ENCODE results near the gene DBI. TPM values are rescaled to one million over a fixed set of nuclear protein-coding genes. Genes with fewer than 3 reads are reported as not detected.
A peak's percentile ranks its signal among the peaks of the same experiment; 100 is the strongest.

The DBI gene
- total RNA-seq, 1 donor from 2014 or later: 75.3 TPM

DNA sequence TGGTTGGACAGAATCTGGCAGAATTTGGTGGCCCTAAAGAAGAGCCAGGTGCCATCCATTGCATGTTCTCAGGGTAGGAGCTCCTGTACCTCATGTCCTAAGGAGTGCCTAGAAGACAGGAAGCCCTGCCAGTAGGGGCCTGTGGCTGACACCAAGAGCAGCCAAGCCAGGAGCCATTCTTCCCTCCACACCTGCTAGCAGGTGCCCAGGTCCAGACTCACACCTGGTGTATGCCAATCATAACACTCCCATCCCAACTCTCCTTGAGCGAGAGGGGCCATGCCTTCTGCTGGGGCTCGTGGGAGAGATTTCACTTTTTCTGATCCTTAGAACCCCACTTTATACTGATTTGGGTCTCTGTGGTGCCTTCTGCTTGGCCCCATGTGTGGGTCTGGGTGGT is 38.4 kb downstream of the DBI start:
- no peak for DNase-seq (ENCODE audit: low read depth)
- Histone ChIP-seq H3K4me3 (ENCODE audit: low read depth, low read length) (no peak overlapping the region), H3K27me3 (ENCODE audit: control insufficient read depth, insufficient read depth, low read length) (no peaks in the 10 kb centered on the region), H3K36me3 (ENCODE audit: control insufficient read depth, insufficient read depth, low read length) (no peaks in the 10 kb centered on the region)
- FAIRE-seq: no peak
- TF ChIP-seq, protein P1, sequence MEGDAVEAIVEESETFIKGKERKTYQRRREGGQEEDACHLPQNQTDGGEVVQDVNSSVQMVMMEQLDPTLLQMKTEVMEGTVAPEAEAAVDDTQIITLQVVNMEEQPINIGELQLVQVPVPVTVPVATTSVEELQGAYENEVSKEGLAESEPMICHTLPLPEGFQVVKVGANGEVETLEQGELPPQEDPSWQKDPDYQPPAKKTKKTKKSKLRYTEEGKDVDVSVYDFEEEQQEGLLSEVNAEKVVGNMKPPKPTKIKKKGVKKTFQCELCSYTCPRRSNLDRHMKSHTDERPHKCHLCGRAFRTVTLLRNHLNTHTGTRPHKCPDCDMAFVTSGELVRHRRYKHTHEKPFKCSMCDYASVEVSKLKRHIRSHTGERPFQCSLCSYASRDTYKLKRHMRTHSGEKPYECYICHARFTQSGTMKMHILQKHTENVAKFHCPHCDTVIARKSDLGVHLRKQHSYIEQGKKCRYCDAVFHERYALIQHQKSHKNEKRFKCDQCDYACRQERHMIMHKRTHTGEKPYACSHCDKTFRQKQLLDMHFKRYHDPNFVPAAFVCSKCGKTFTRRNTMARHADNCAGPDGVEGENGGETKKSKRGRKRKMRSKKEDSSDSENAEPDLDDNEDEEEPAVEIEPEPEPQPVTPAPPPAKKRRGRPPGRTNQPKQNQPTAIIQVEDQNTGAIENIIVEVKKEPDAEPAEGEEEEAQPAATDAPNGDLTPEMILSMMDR (IDR thresholded peaks at IDR 0.05; ENCODE audit: insufficient read depth, low read length, severe bottlenecking): no peak

- TF ChIP-seq, protein P1 (IDR thresholded peaks at IDR 0.05; ENCODE audit: insufficient read depth, low read length, severe bottlenecking): peak; percentile 66
- DNase-seq (ENCODE audit: low read depth): peak; percentile 53
- no peaks in the 10 kb centered on the region for H3K36me3 ChIP-seq (ENCODE audit: control insufficient read depth, insufficient read depth, low read length)
- H3K27me3 ChIP-seq (ENCODE audit: control insufficient read depth, insufficient read depth, low read length): no peaks in the 10 kb centered on the region
- FAIRE-seq: no peak
- H3K4me3 ChIP-seq (ENCODE audit: low read depth, low read length): no peak overlapping the region
Observed at GRCh38 chr2:119407430-119408220, 40.8 kb downstream of the DBI start.

GRCh38 chr2:119408221-119408619 is 41.4 kb downstream of the DBI start:
- no peaks in the 10 kb centered on the region for H3K36me3 ChIP-seq (ENCODE audit: control insufficient read depth, insufficient read depth, low read length)
- H3K4me3 ChIP-seq (ENCODE audit: low read depth, low read length): no peak overlapping the region
- H3K27me3 ChIP-seq (ENCODE audit: control insufficient read depth, insufficient read depth, low read length): no peaks in the 10 kb centered on the region
- TF ChIP-seq, protein P1 (IDR thresholded peaks at IDR 0.05; ENCODE audit: insufficient read depth, low read length, severe bottlenecking): no peak
- FAIRE-seq (no peak), DNase-seq (ENCODE audit: low read depth) (no peak)

DNA sequence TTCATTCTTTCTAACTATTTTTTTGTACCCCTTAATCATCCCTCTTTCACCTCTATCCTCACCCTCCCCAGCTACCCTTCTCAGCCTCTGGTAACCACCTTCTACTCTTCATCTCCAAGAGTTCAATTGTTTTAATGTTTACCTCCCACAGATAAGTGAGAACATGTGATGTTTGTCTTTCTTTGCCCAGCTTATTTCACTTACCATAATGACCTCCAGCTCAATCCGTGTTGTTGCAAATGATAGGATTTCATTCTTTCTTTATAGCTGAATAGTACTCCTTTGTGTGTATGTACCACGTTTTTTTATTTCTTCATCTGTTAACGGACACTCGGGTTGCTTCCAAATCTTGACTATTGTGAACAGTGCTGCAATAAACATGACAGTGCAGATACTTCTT is 42.7 kb downstream of the DBI start:
- no peaks in the 10 kb centered on the region for H3K36me3 ChIP-seq (ENCODE audit: control insufficient read depth, insufficient read depth, low read length)
- no peak for FAIRE-seq
- no peak for DNase-seq (ENCODE audit: low read depth)
- H3K4me3 ChIP-seq (ENCODE audit: low read depth, low read length): no peak overlapping the region
- peaks cover 2% of the 10 kb centered on the region for H3K27me3 ChIP-seq (ENCODE audit: control insufficient read depth, insufficient read depth, low read length)
- TF ChIP-seq, protein P1 (IDR thresholded peaks at IDR 0.05; ENCODE audit: insufficient read depth, low read length, severe bottlenecking): no peak

DNA sequence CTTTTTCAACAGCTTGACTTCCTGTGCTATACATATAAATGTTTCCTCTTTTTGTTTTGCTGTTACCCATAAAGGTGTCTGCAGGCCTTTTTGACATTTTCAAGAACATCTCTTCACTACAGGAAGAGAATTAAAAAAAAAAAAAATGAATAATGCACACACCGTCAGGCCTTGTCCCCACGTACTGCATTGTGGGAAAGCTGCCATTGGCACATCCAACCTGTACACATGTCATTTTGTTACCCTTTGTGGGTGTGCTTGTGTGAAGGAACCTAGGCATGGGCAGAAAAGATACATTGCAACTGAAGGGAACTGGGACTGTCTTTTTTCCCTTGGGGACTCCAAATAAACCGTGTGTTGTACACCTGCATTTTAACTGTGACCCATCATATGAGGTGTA is 48.1 kb downstream of the DBI start:
- H3K36me3 ChIP-seq (ENCODE audit: control insufficient read depth, insufficient read depth, low read length): no peaks in the 10 kb centered on the region
- no peak overlapping the region for H3K4me3 ChIP-seq (ENCODE audit: low read depth, low read length)
- DNase-seq (ENCODE audit: low read depth): no peak
- H3K27me3 ChIP-seq (ENCODE audit: control insufficient read depth, insufficient read depth, low read length): peaks cover 6% of the 10 kb centered on the region
- FAIRE-seq: no peak
- TF ChIP-seq, protein P1 (IDR thresholded peaks at IDR 0.05; ENCODE audit: insufficient read depth, low read length, severe bottlenecking): no peak

DNA sequence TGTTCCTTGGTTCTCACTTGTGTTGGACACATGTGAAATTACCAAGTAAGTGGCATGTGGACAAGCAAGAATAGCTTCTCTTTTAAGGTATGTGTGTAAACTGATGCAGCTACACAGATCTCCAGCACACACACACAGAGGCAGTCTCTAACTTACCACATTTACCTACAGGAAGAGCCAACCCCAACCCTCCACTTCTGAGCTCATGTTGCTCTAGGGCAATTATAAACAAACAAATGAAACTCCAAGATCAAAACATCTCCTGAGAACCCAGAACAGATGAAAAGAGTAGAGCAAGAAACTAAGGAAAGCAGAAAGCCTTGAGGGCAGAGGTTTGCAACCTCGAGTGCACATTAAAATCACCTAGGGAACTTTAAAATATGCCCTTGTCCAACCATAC is 48.9 kb downstream of the DBI start:
- Histone ChIP-seq H3K36me3 (ENCODE audit: control insufficient read depth, insufficient read depth, low read length) (no peaks in the 10 kb centered on the region), H3K4me3 (ENCODE audit: low read depth, low read length) (no peak overlapping the region), H3K27me3 (ENCODE audit: control insufficient read depth, insufficient read depth, low read length) (peaks cover 6% of the 10 kb centered on the region)
- no peak for FAIRE-seq
- DNase-seq (ENCODE audit: low read depth): no peak
- TF ChIP-seq, protein P1 (IDR thresholded peaks at IDR 0.05; ENCODE audit: insufficient read depth, low read length, severe bottlenecking): no peak
